ENCODE measurements around the gene ANKDD1B.

DNA sequence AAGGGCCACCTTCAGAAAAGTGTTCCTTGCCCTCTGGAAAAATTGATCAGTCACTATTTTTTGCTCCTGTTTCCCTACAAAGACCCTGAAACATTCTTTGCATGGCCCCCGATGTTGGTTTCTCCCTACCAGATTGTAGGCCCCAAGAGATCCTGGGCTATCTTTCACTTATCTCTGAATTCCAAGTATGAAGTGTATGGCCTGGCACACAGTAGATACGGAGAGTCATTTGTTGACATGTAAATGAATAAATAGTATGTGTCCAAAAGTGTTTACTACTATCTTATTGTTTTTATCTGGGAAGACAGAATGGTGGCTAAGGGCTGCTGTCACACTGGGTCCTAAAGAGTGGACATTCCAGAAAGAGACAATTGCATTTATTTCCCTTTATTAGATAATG lies 7.4 kb upstream of the ANKDD1B start:
- TF ChIP-seq, protein P1, sequence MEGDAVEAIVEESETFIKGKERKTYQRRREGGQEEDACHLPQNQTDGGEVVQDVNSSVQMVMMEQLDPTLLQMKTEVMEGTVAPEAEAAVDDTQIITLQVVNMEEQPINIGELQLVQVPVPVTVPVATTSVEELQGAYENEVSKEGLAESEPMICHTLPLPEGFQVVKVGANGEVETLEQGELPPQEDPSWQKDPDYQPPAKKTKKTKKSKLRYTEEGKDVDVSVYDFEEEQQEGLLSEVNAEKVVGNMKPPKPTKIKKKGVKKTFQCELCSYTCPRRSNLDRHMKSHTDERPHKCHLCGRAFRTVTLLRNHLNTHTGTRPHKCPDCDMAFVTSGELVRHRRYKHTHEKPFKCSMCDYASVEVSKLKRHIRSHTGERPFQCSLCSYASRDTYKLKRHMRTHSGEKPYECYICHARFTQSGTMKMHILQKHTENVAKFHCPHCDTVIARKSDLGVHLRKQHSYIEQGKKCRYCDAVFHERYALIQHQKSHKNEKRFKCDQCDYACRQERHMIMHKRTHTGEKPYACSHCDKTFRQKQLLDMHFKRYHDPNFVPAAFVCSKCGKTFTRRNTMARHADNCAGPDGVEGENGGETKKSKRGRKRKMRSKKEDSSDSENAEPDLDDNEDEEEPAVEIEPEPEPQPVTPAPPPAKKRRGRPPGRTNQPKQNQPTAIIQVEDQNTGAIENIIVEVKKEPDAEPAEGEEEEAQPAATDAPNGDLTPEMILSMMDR (IDR thresholded peaks at IDR 0.05; ENCODE audit: low read length), result no peak
- TF ChIP-seq EZH2 (optimal IDR thresholded peaks at IDR 0.05; ENCODE audit: low read depth, low read length), result no peak
- no peak for TF ChIP-seq EZH2phosphoT487 (IDR thresholded peaks at IDR 0.05; ENCODE audit: low read length)

Data from MM.1S (cell line).